ENCODE measurements around the gene UNC13D. TPM values are rescaled to one million over a fixed set of nuclear protein-coding genes. Genes with fewer than 3 reads are reported as not detected.

Gene UNC13D
- total and polyA plus RNA-seq, 2 of the 4 experiments (the other 2 are of a cell fraction), result under 0.01 to 0.31 TPM

- dilution Hi-C loops (cut with HindIII; ENCODE audit: low sequenced_read_pairs, unreplicated experiment), result no loop called here
- Histone ChIP-seq H2AFZ (replicated peaks; ENCODE audit: low read length, poor library complexity) (no peak overlapping the region), H2AK9ac (replicated peaks; ENCODE audit: low read depth, low read length, poor library complexity) (no peak overlapping the region), H3K9ac (ENCODE audit: low read depth, low read length) (no peak overlapping the region), H2BK120ac (ENCODE audit: low read depth, low read length) (no peak overlapping the region), H3K4me1 (ENCODE audit: control insufficient read depth, insufficient read depth, low read length) (peaks cover 2% of the 10 kb centered on the region), H3K9me1 (ENCODE audit: insufficient read depth, low read length) (peaks cover 10% of the 10 kb centered on the region; the same call in 1 of the 2 replicates), H3K14ac (replicated peaks; ENCODE audit: low read depth, low read length) (no peak overlapping the region), H3K27me3 (ENCODE audit: control insufficient read depth, insufficient read depth, low read length) (no peaks in the 10 kb centered on the region), H3K79me1 (ENCODE audit: low read depth in 1 of 2, low read length in 2 of 2) (peaks cover 11 to 43% of the 10 kb centered on the region in 2 experiments; a peak in 3 of 4 replicates), H4K8ac (ENCODE audit: low read depth in 2 of 2, low read length in 2 of 2) (no peak overlapping the region), H2BK15ac (ENCODE audit: low read depth, low read length) (no peak overlapping the region), H2BK5ac (ENCODE audit: low read depth, low read length, poor library complexity, severe bottlenecking) (no peak overlapping the region), H4K91ac (ENCODE audit: insufficient read depth, low read depth, low read length) (no peak overlapping the region), H3K4me2 (ENCODE audit: low read depth, low read length) (no peak overlapping the region), H2AK5ac (ENCODE audit: low read depth, low read length) (no peak overlapping the region), H4K5ac (ENCODE audit: low read depth, low read length) (no peak overlapping the region), H3K27ac (ENCODE audit: insufficient read depth, low read length) (no peak overlapping the region), H3K23ac (ENCODE audit: low read depth, low read length) (no peak overlapping the region), H3K4ac (ENCODE audit: low read depth, low read length) (no peak overlapping the region), H3K56ac (ENCODE audit: extremely low read depth, insufficient read depth, low read length) (no peak overlapping the region), H4K20me1 (ENCODE audit: insufficient read depth, low read length) (peaks cover 24% of the 10 kb centered on the region), H3K4me3 (ENCODE audit: insufficient read depth, low read depth, low read length) (no peak overlapping the region), H3K9me3 (ENCODE audit: control insufficient read depth, insufficient read depth, low read length) (no peaks in the 10 kb centered on the region), H3K36me3 (ENCODE audit: control insufficient read depth, insufficient read depth, low read length) (peaks cover 37% of the 10 kb centered on the region), H3K18ac (ENCODE audit: low read depth, low read length) (no peak overlapping the region), H2BK20ac (ENCODE audit: low read depth, low read length) (no peak overlapping the region)
- ATAC-seq (ENCODE audit: low read depth) (no peak), DNase-seq (no peak)
- in situ Hi-C loops (cut with MboI; ENCODE audit: low sequenced_read_pairs), result no loop called here
- WGBS, 2 experiments (ENCODE audit: extremely low coverage in 2 of 2, insufficient read length in 1 of 2), result 94% methylated on average over 20 of the region's 24 CpGs; no CpG with 5 or more reads in 1 of the 2 experiments
- TF ChIP-seq RAD21 (IDR thresholded peaks at IDR 0.05; ENCODE audit: low read length) (no peak), FOS (IDR thresholded peaks at IDR 0.05; ENCODE audit: low read depth, low read length) (no peak), MXI1 (IDR thresholded peaks at IDR 0.05; ENCODE audit: borderline replicate concordance, low read depth, low read length) (no peak), USF2 (IDR thresholded peaks at IDR 0.05; ENCODE audit: low read depth, low read length) (no peak), SMC3 (IDR thresholded peaks at IDR 0.05; ENCODE audit: low read depth, low read length) (no peak), RCOR1 (IDR thresholded peaks at IDR 0.05; ENCODE audit: insufficient replicate concordance, low read length) (no peak), MAZ (IDR thresholded peaks at IDR 0.05; ENCODE audit: borderline replicate concordance, low read depth, low read length) (no peak), CEBPB (IDR thresholded peaks at IDR 0.05; ENCODE audit: low read depth, low read length) (no peak), POLR2A (IDR thresholded peaks at IDR 0.05; ENCODE audit: low read depth, low read length) (no peak), NFE2L2 (IDR thresholded peaks at IDR 0.05; ENCODE audit: low read depth, low read length) (no peak), BHLHE40 (IDR thresholded peaks at IDR 0.05; ENCODE audit: low read depth, low read length) (no peak), CHD1 (IDR thresholded peaks at IDR 0.05; ENCODE audit: low read depth, low read length) (no peak)
- ChIA-PET POLR2A (ENCODE audit: unreplicated experiment) (no interaction called here), CTCF (no interaction called here)
- intact Hi-C loops (cut with micrococcal nuclease), result no loop called here
- no TSS peak for BruUV-seq (replicated peaks)
These were observed 34.5 kb downstream of the UNC13D start for GRCh38 chr17:75809631-75810111.

Measured in IMR-90 (cell line).